Caco-2 (cell line): ENCODE data around the gene SLC34A3. TPM values are rescaled to one million over a fixed set of nuclear protein-coding genes. Genes with fewer than 3 reads are reported as not detected.

Source experiments
- BruUV-seq: library from RNA; stranded (reverse); fragments of 400-500 nt; replicated peaks from 2 replicates; lab custom pipeline; 2021; lab: Mats Ljungman, UMichigan
- CTCF ChIA-PET: fragments of 300-600 bp; sonication (Branson Sonifier 250); formaldehyde crosslinking; loops from one replicate; lab custom pipeline; 2022; ENCODE audit warnings: antibody characterized with exemption; lab: Charles Lee
- POLR2A ChIA-PET: fragments of 300-600 bp; sonication (Branson Sonifier 250); formaldehyde crosslinking; loops from one replicate; lab custom pipeline; 2022; ENCODE audit warnings: antibody characterized with exemption; lab: Charles Lee
- DNase-seq, 2 experiments: peaks; one replicate each; pipeline versions ENCODE4 v3.0.0 to v3.0.0-alpha.2; 2020 to 2022
- H3K27me3 ChIP-seq: replicated peaks from 2 replicates; pipeline ENCODE4 v1.6.0; 2011; ENCODE audit warnings: low read length; ENCODE audit not compliant: control insufficient read depth, insufficient read depth
- H3K36me3 ChIP-seq: 2 replicates; pipeline ENCODE4 v1.5.1; 2011; ENCODE audit warnings: low read length; ENCODE audit not compliant: control insufficient read depth, insufficient read depth
- H3K4me1 ChIP-seq: fragments of 250-450 bp; sonication (Bioruptor Pico); 2 replicates; pipeline ENCODE4 v1.5.1; 2020; ENCODE audit warnings: mild to moderate bottlenecking
- H3K4me3 ChIP-seq: 2 replicates; pipeline ENCODE4 v1.5.1; 2011; ENCODE audit warnings: low read depth, mild to moderate bottlenecking, control low read depth, low read length
- H3K9me3 ChIP-seq: fragments of 250-450 bp; sonication (Bioruptor Pico); 2 replicates; pipeline ENCODE4 v1.5.1; 2020; ENCODE audit warnings: mild to moderate bottlenecking, moderate library complexity
- H3K27ac Mint-ChIP-seq: one replicate; pipeline ENCODE4 v1.8.0; 2022; ENCODE audit warnings: mixed read lengths; ENCODE audit not compliant: unreplicated experiment
- H3K27me3 Mint-ChIP-seq: one replicate; pipeline ENCODE4 v1.8.0; 2022; ENCODE audit warnings: mixed read lengths; ENCODE audit not compliant: insufficient read depth, unreplicated experiment
- H3K36me3 Mint-ChIP-seq: one replicate; pipeline ENCODE4 v1.8.0; 2022; ENCODE audit warnings: mild to moderate bottlenecking, mixed read lengths; ENCODE audit not compliant: insufficient read depth, unreplicated experiment
- H3K4me1 Mint-ChIP-seq: one replicate; pipeline ENCODE4 v1.8.0; 2022; ENCODE audit warnings: low read depth, mixed read lengths; ENCODE audit not compliant: unreplicated experiment
- H3K4me3 Mint-ChIP-seq: one replicate; pipeline ENCODE4 v1.8.0; 2022; ENCODE audit warnings: mild to moderate bottlenecking, moderate library complexity, mixed read lengths; ENCODE audit not compliant: unreplicated experiment
- H3K9me3 Mint-ChIP-seq: one replicate; pipeline ENCODE4 v1.8.0; 2022; ENCODE audit warnings: mixed read lengths; ENCODE audit not compliant: unreplicated experiment
- CTCF ChIP-seq, 2 experiments: fragments of 200-600 bp in 1 of 2; IDR thresholded peaks; 1 replicate in 1 of 2; 2 replicates in 1 of 2; pipeline versions ENCODE4 v1.5.1 to v1.8.0; 2011 to 2022; ENCODE audit warnings: antibody characterized with exemption in 1 of 2, control low read depth in 1 of 2, inconsistent platforms in 1 of 2, low read depth in 1 of 2, low read length in 1 of 2, mild to moderate bottlenecking in 1 of 2, moderate library complexity in 1 of 2; ENCODE audit not compliant: insufficient read depth in 1 of 2, severe bottlenecking in 1 of 2, unreplicated experiment in 1 of 2
- intact Hi-C: fragments of 100-400 bp; cut with micrococcal nuclease; formaldehyde crosslinking; loops from one replicate; pipeline ENCODE4 v1.10.0; 2022; ENCODE audit not compliant: unreplicated experiment
- total RNA-seq: library from RNA; stranded (reverse); gene quantifications from 2 replicates; pipeline ENCODE4 v1.2.3, GENCODE V29; 2022

SLC34A3 gene
- total RNA-seq, 1 experiment from 2014 or later: not detected

GRCh38 chr9:137280474-137281344, 50.0 kb downstream of the SLC34A3 start:
- ChIA-PET POLR2A (no interaction called here), CTCF (no interaction called here)
- Mint-ChIP-seq H3K36me3 (peaks cover 15% of the 10 kb centered on the region), H3K9me3 (no peaks in the 10 kb centered on the region), H3K27me3 (no peaks in the 10 kb centered on the region), H3K4me3 (no peak overlapping the region), H3K4me1 (no peaks in the 10 kb centered on the region), H3K27ac (no peak overlapping the region)
- Histone ChIP-seq H3K9me3 (0 out of 2 replicates have a peak, but pooled peaks cover 6% of the 10 kb centered on the region), H3K4me3 (no peak overlapping the region), H3K27me3 (no peaks in the 10 kb centered on the region), H3K36me3 (no peaks in the 10 kb centered on the region; the same call in 1 of the 2 replicates), H3K4me1 (no peaks in the 10 kb centered on the region)
- no peak for TF ChIP-seq CTCF (IDR thresholded peaks at IDR 0.05; ENCODE audit: insufficient read depth in 1 of 2, low read depth in 1 of 2, low read length in 1 of 2, severe bottlenecking in 1 of 2, unreplicated experiment in 1 of 2)
- intact Hi-C loops: no loop called here
- DNase-seq: no peak
- no TSS peak for BruUV-seq

DNA sequence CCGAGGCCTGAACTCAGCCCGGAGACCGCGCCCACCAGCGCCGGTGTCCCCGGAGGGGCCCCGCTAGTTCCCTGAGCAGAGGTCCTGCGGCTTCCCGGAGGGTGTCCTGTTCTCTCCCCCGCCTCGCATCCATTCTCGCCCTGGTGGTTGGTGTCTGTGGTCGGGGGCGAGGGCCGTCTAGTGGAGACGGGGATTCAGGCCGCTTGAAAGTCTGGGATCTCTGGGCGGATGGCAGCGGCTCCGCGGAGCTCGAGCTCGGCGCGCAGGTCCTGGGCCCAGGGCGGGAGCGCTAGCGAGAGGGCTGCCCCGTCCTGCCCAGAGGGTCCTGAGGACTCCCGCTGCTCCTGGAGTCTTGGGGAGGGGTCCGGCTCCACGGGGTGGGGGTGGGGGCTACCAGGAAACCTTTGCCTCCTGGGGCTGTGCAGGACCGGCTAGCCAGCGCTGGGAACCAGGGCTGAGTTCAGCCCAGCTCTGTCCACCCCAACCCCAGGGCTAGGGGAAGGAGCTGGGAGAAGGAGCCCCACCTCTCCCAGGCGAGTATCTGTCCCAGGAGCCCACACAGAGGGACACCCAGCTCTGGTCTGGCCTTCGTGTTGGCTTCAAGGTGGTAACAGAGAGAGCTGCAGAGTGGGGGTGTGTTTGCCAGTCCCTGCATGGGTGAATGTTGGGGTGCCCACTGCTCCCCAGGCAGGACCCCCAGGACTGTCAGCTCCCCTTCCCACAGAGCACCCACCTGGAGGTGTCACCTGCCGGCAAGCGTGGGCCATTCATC, 50.8 kb downstream of the SLC34A3 start:
- H3K27ac Mint-ChIP-seq: no peak overlapping the region
- POLR2A ChIA-PET: no interaction called here
- intact Hi-C loops: no loop called here
- no peaks in the 10 kb centered on the region for H3K27me3 Mint-ChIP-seq
- H3K27me3 ChIP-seq: no peaks in the 10 kb centered on the region
- H3K36me3 Mint-ChIP-seq: peaks cover 13% of the 10 kb centered on the region
- H3K4me1 Mint-ChIP-seq: no peaks in the 10 kb centered on the region
- H3K4me3 Mint-ChIP-seq: no peak overlapping the region
- no peak for TF ChIP-seq CTCF (IDR thresholded peaks at IDR 0.05; ENCODE audit: insufficient read depth in 1 of 2, low read depth in 1 of 2, low read length in 1 of 2, severe bottlenecking in 1 of 2, unreplicated experiment in 1 of 2)
- no peaks in the 10 kb centered on the region for H3K9me3 Mint-ChIP-seq
- no TSS peak for BruUV-seq
- no peak overlapping the region for H3K4me3 ChIP-seq
- no peaks in the 10 kb centered on the region for H3K4me1 ChIP-seq
- H3K9me3 ChIP-seq: 0 out of 2 replicates have a peak, but pooled peaks cover 6% of the 10 kb centered on the region
- CTCF ChIA-PET: no interaction called here
- DNase-seq: no peak
- H3K36me3 ChIP-seq: no peaks in the 10 kb centered on the region; the same call in 1 of the 2 replicates

Other genes starting within 250 kb of the SLC34A3 start
- not detected in 2 replicates for gene LCNL1, start 247.9 kb upstream of the SLC34A3 start, total RNA-seq
- gene PAXX, start 238.5 kb upstream of the SLC34A3 start, total RNA-seq: 66.2 TPM in 2 replicates
- gene CLIC3, start 234.3 kb upstream of the SLC34A3 start, total RNA-seq: 4.5 and 4.7 TPM in 2 replicates
- 22.6 and 27.3 TPM in 2 replicates for gene ABCA2, start 202.7 kb upstream of the SLC34A3 start, total RNA-seq
- gene FUT7, start 198.8 kb upstream of the SLC34A3 start, total RNA-seq: not detected in 2 replicates
- 44.1 and 49.2 TPM in 2 replicates for gene NPDC1, start 184.7 kb upstream of the SLC34A3 start, total RNA-seq
- 2.9 and 3.4 TPM in 2 replicates for gene ENTPD2, start 176.8 kb upstream of the SLC34A3 start, total RNA-seq
- 53.3 and 57.5 TPM in 2 replicates for gene SAPCD2, start 160.3 kb upstream of the SLC34A3 start, total RNA-seq
- 22.7 and 24.6 TPM in 2 replicates for gene UAP1L1, start 153.4 kb upstream of the SLC34A3 start, total RNA-seq
- gene MAN1B1, start 143.9 kb upstream of the SLC34A3 start, total RNA-seq: 57.7 and 58.0 TPM in 2 replicates
- gene DPP7, start 116.2 kb upstream of the SLC34A3 start, total RNA-seq: 230 and 247 TPM in 2 replicates
- gene GRIN1, start 91.7 kb upstream of the SLC34A3 start, total RNA-seq: 1.9 and 3.7 TPM in 2 replicates
- 2.9 and 3.0 TPM in 2 replicates for gene LRRC26, start 60.9 kb upstream of the SLC34A3 start, total RNA-seq
- gene TMEM210, start 58.8 kb upstream of the SLC34A3 start, total RNA-seq: 0.70 TPM in 1 of 2 replicates, not detected in the other
- gene ANAPC2, start 42.3 kb upstream of the SLC34A3 start, total RNA-seq: 66.8 and 67.5 TPM in 2 replicates
- 62.3 and 62.7 TPM in 2 replicates for gene SSNA1, start 42.2 kb upstream of the SLC34A3 start, total RNA-seq
- gene TPRN, start 30.2 kb upstream of the SLC34A3 start, total RNA-seq: 34.2 and 37.7 TPM in 2 replicates
- gene TMEM203, start 25.3 kb upstream of the SLC34A3 start, total RNA-seq: 36.9 and 38.4 TPM in 2 replicates
- gene NDOR1, start 25.2 kb upstream of the SLC34A3 start, total RNA-seq: 29.0 and 31.8 TPM in 2 replicates
- 6.3 and 6.5 TPM in 2 replicates for gene RNF208, start 8.7 kb upstream of the SLC34A3 start, total RNA-seq
- 1.7 and 1.8 TPM in 2 replicates for gene CYSRT1, start 5.7 kb upstream of the SLC34A3 start, total RNA-seq
- 0.27 TPM in 1 of 2 replicates, not detected in the other for gene RNF224, start 3.4 kb upstream of the SLC34A3 start, total RNA-seq
- 481 and 487 TPM in 2 replicates for gene TUBB4B, start 10.4 kb downstream of the SLC34A3 start, total RNA-seq
- not detected in 2 replicates for gene STPG3, start 20.4 kb downstream of the SLC34A3 start, total RNA-seq
- gene NELFB, start 24.4 kb downstream of the SLC34A3 start, total RNA-seq: 79.1 and 79.8 TPM in 2 replicates
- gene TOR4A, start 46.8 kb downstream of the SLC34A3 start, total RNA-seq: 1.8 and 1.9 TPM in 2 replicates
- 22.1 and 24.7 TPM in 2 replicates for gene NRARP, start 71.4 kb downstream of the SLC34A3 start, total RNA-seq
- gene EXD3, start 192.3 kb downstream of the SLC34A3 start, total RNA-seq: 10.9 and 11.2 TPM in 2 replicates
- 7.3 and 8.6 TPM in 2 replicates for gene NOXA1, start 192.5 kb downstream of the SLC34A3 start, total RNA-seq
- gene ENTPD8, start 210.5 kb downstream of the SLC34A3 start, total RNA-seq: 8.5 and 8.6 TPM in 2 replicates
- gene NSMF, start 228.4 kb downstream of the SLC34A3 start, total RNA-seq: 65.5 and 67.6 TPM in 2 replicates